ENCODE data around the gene LAMA3.

LAMA3 gene

DNA sequence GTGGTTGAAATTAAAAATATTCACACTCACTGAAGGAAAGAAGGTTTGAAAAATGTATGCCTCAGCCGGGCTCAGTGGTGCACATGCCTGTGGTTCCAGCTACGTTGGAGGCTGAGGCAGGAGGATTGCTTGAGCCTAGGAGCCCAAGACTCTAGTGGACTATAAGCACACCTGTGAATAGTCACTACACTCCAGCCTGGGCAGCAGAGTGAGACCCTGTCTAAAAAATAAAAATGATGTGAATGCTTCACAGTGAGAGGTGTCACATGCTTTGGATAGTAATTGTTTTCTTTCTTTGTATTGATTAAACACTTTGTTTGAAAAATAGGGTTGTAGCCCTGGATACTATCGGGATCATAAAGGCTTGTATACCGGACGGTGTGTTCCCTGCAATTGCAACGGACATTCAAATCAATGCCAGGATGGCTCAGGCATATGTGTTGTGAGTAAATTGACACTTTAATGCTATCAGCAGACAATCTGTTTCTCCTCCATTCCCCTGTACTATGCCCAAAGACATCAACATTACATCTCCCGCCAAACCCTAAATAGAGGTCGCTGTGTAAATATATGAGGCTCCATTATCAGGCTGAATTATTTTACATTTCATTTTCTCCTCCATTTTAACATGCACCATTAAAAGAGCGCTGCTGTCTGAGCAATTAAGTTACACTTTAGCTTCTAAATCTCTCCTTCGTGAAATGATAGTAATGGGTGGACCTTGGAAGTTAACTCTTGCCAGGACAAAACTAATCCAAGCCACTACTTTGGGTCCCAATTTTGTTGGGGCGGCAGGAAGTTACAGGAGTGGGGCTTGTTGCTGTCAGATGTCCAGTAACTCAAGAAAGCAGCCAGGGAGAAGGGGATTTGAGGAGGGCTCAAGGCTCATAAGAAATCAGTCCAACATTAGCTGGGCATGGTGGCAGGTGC, 187.0 kb downstream of the LAMA3 start:
- no peak for DNase-seq (ENCODE audit: low read depth)
- in situ Hi-C loops (cut with HindIII; ENCODE audit: low sequenced_read_pairs), result no loop called here
- H3K4me3 ChIP-seq (ENCODE audit: low read depth, low read length), result no peak overlapping the region
- TF ChIP-seq, protein P1, sequence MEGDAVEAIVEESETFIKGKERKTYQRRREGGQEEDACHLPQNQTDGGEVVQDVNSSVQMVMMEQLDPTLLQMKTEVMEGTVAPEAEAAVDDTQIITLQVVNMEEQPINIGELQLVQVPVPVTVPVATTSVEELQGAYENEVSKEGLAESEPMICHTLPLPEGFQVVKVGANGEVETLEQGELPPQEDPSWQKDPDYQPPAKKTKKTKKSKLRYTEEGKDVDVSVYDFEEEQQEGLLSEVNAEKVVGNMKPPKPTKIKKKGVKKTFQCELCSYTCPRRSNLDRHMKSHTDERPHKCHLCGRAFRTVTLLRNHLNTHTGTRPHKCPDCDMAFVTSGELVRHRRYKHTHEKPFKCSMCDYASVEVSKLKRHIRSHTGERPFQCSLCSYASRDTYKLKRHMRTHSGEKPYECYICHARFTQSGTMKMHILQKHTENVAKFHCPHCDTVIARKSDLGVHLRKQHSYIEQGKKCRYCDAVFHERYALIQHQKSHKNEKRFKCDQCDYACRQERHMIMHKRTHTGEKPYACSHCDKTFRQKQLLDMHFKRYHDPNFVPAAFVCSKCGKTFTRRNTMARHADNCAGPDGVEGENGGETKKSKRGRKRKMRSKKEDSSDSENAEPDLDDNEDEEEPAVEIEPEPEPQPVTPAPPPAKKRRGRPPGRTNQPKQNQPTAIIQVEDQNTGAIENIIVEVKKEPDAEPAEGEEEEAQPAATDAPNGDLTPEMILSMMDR (IDR thresholded peaks at IDR 0.05; ENCODE audit: low read depth, low read length, missing control alignments), result no peak

GRCh38 chr18:23876921-23877320, 187.7 kb downstream of the LAMA3 start:
- in situ Hi-C loops (cut with HindIII; ENCODE audit: low sequenced_read_pairs), result no loop called here

GRCh38 chr18:23877371-23877770, 188.1 kb downstream of the LAMA3 start:
- TF ChIP-seq, protein P1 (IDR thresholded peaks at IDR 0.05; ENCODE audit: low read depth, low read length, missing control alignments), result no peak
- H3K4me3 ChIP-seq (ENCODE audit: low read depth, low read length), result no peak overlapping the region
- in situ Hi-C loops (cut with HindIII; ENCODE audit: low sequenced_read_pairs), result no loop called here
- DNase-seq (ENCODE audit: low read depth), result no peak

More at GRCh38 chr18:23876921-23877320, 187.7 kb downstream of the LAMA3 start:
- TF ChIP-seq, protein P1 (IDR thresholded peaks at IDR 0.05; ENCODE audit: low read depth, low read length, missing control alignments), result no peak
- DNase-seq (ENCODE audit: low read depth), result no peak
- no peak overlapping the region for H3K4me3 ChIP-seq (ENCODE audit: low read depth, low read length)

- TF ChIP-seq, protein P1 (IDR thresholded peaks at IDR 0.05; ENCODE audit: low read depth, low read length, missing control alignments), result no peak
- in situ Hi-C loops (cut with HindIII; ENCODE audit: low sequenced_read_pairs), result no loop called here
- DNase-seq (ENCODE audit: low read depth), result no peak
- no peak overlapping the region for H3K4me3 ChIP-seq (ENCODE audit: low read depth, low read length)
These were observed 189.2 kb downstream of the LAMA3 start for GRCh38 chr18:23878336-23878900.

- in situ Hi-C loops (cut with HindIII; ENCODE audit: low sequenced_read_pairs), result no loop called here
- H3K4me3 ChIP-seq (ENCODE audit: low read depth, low read length), result no peak overlapping the region
- DNase-seq (ENCODE audit: low read depth), result no peak
- TF ChIP-seq, protein P1 (IDR thresholded peaks at IDR 0.05; ENCODE audit: low read depth, low read length, missing control alignments), result no peak
These were observed 189.9 kb downstream of the LAMA3 start for GRCh38 chr18:23879126-23879525.

GRCh38 chr18:23879544-23879943, 190.3 kb downstream of the LAMA3 start:
- in situ Hi-C loops (cut with HindIII; ENCODE audit: low sequenced_read_pairs), result no loop called here
- DNase-seq (ENCODE audit: low read depth), result no peak
- no peak overlapping the region for H3K4me3 ChIP-seq (ENCODE audit: low read depth, low read length)
- TF ChIP-seq, protein P1 (IDR thresholded peaks at IDR 0.05; ENCODE audit: low read depth, low read length, missing control alignments), result no peak
